ENCODE measurements around the gene ACADS.
A peak's percentile ranks its signal among the peaks of the same experiment; 100 is the strongest.

ACADS gene

GRCh38 chr12:120725659-120726509 is at the start of gene ACADS:
TSS of gene ACADS (plus strand) at chr12:120725826. CDS start at chr12:120725886, 60 bp downstream.
- peak; percentile 87 for FAIRE-seq

GRCh38 chr12:120677765-120678473 is 47.7 kb upstream of the ACADS start:
- peak; percentile 40 for DNase-seq (ENCODE audit: extremely low spot score, insufficient read length, low read depth)
- FAIRE-seq: peak; percentile 92

More at GRCh38 chr12:120725659-120726509, at the start of gene ACADS:
- DNase-seq (ENCODE audit: extremely low spot score, insufficient read length, low read depth): peak; percentile 99

- DNase-seq (ENCODE audit: extremely low spot score, insufficient read length, low read depth) (no peak), FAIRE-seq (peak; percentile 36)
Measured at GRCh38 chr12:120678572-120678971, 47.1 kb upstream of the ACADS start.

- peak; percentile 48 for FAIRE-seq
Measured at GRCh38 chr12:120680165-120680738, 45.4 kb upstream of the ACADS start.

GRCh38 chr12:120684523-120684932 is 41.1 kb upstream of the ACADS start:
- DNase-seq (ENCODE audit: extremely low spot score, insufficient read length, low read depth) (no peak), FAIRE-seq (no peak)

More at GRCh38 chr12:120680165-120680738, 45.4 kb upstream of the ACADS start:
- DNase-seq (ENCODE audit: extremely low spot score, insufficient read length, low read depth): no peak

GRCh38 chr12:120685522-120685921 is 40.1 kb upstream of the ACADS start:
- FAIRE-seq: no peak
- DNase-seq (ENCODE audit: extremely low spot score, insufficient read length, low read depth): no peak

- DNase-seq (ENCODE audit: extremely low spot score, insufficient read length, low read depth) (no peak), FAIRE-seq (no peak)
Measured at GRCh38 chr12:120686151-120686689, 39.4 kb upstream of the ACADS start.

- FAIRE-seq (peak; percentile 96), DNase-seq (ENCODE audit: extremely low spot score, insufficient read length, low read depth) (peak; percentile 94)
Measured at GRCh38 chr12:120686690-120687577, 38.7 kb upstream of the ACADS start, which contains the start of gene MLEC. TSS of gene MLEC (plus strand) at chr12:120687149. CDS start at chr12:120687297, 148 bp downstream.

- FAIRE-seq (peak; percentile 59), DNase-seq (ENCODE audit: extremely low spot score, insufficient read length, low read depth) (no peak)
Measured at GRCh38 chr12:120687578-120688289, 37.9 kb upstream of the ACADS start.

- FAIRE-seq (no peak), DNase-seq (ENCODE audit: extremely low spot score, insufficient read length, low read depth) (no peak)
Measured at GRCh38 chr12:120688527-120689071, 37.0 kb upstream of the ACADS start.

GRCh38 chr12:120689397-120690082 is 36.1 kb upstream of the ACADS start:
- no peak for FAIRE-seq
- no peak for DNase-seq (ENCODE audit: extremely low spot score, insufficient read length, low read depth)

GRCh38 chr12:120690083-120690450 is 35.6 kb upstream of the ACADS start:
- no peak for FAIRE-seq
- DNase-seq (ENCODE audit: extremely low spot score, insufficient read length, low read depth): no peak

- DNase-seq (ENCODE audit: extremely low spot score, insufficient read length, low read depth) (no peak), FAIRE-seq (no peak)
Measured at GRCh38 chr12:120690978-120691377, 34.6 kb upstream of the ACADS start.

- no peak for FAIRE-seq
Measured at GRCh38 chr12:120692524-120693033, 33.0 kb upstream of the ACADS start.

GRCh38 chr12:120693848-120694247 is 31.8 kb upstream of the ACADS start:
- FAIRE-seq (no peak), DNase-seq (ENCODE audit: extremely low spot score, insufficient read length, low read depth) (no peak)

More at GRCh38 chr12:120692524-120693033, 33.0 kb upstream of the ACADS start:
- no peak for DNase-seq (ENCODE audit: extremely low spot score, insufficient read length, low read depth)

GRCh38 chr12:120696626-120697025 is 29.0 kb upstream of the ACADS start:
- no peak for DNase-seq (ENCODE audit: extremely low spot score, insufficient read length, low read depth)
- no peak for FAIRE-seq

- DNase-seq (ENCODE audit: extremely low spot score, insufficient read length, low read depth) (no peak), FAIRE-seq (no peak)
Measured at GRCh38 chr12:120697344-120697743, 28.3 kb upstream of the ACADS start.

GRCh38 chr12:120698665-120699064 is 27.0 kb upstream of the ACADS start:
- no peak for FAIRE-seq
- DNase-seq (ENCODE audit: extremely low spot score, insufficient read length, low read depth): no peak

Data from GM18507 (cell line).